ENCODE results near the gene MAGEC2. TPM values are rescaled to one million over a fixed set of nuclear protein-coding genes. Genes with fewer than 3 reads are reported as not detected.

Gene MAGEC2, protein sequence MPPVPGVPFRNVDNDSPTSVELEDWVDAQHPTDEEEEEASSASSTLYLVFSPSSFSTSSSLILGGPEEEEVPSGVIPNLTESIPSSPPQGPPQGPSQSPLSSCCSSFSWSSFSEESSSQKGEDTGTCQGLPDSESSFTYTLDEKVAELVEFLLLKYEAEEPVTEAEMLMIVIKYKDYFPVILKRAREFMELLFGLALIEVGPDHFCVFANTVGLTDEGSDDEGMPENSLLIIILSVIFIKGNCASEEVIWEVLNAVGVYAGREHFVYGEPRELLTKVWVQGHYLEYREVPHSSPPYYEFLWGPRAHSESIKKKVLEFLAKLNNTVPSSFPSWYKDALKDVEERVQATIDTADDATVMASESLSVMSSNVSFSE
- not detected in 5 replicates for total RNA-seq (2022; extraction: Qiagen RNA extraction)

DNA sequence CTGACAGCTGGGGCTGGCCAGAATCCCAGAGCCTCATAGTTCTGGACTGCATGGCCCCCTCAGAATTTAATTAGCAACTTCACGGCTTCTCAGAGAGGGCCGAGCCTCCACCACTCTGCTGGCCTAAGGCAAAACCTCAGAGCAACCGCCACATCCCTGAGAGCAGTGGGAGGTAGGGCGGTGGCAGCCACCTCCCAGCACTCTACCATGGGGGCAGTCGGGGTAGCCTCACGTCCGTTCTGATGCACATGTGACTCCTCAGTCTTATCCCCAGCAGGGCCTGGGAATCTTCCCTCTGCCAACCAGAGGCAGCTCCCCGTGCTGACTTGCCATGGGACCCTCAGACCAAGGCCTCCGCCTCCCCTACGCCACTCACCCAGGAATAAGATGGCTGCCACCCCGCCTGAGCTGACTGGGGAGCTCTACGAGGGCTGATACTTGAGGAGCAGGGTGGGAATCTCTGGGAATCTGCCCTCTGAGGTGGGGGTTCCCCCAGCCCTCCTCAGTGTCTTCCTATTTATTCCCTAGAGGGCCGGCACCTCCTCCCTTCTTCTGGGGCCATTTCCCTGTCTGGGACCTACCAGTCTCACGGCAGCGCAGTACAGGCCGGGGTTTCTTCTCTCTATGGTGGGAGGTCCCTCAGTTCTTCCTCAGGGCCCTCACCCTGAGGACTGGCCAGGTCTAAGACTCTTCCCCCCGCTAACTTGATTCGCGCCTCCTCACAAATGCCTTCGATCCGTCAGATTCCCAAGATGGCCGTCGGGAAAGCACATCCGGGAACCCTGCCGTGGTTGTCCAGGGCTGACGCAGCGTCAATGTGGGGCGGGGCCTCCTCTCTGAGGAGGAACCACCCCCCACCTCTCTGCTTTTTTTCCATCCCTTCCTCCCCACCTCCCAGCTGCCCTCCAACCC lies at the start of gene MAGEC2:
Gene MAGEC2, minus strand, starts transcription at position 769 of the 912 bp plus-strand sequence. CDS start 1,303 bp downstream, outside the sequence.

Data from A549 treated with Mapracorat at 1 μM for 4 hours (cell line).